Brain microvascular endothelial cell (primary cell): Measurements from ENCODE around the gene PRDM16.

Source experiments
- DNase-seq: peaks from one replicate; pipeline ENCODE4 v3.0.0-alpha.2; 2020
- H3K27ac ChIP-seq: fragments of 250-450 bp; sonication (Bioruptor Pico); 2 replicates; pipeline ENCODE4 v1.5.1; 2020; ENCODE audit warnings: mild to moderate bottlenecking, moderate library complexity
- H3K27me3 ChIP-seq: fragments of 250-450 bp; sonication (Bioruptor Pico); replicated peaks from 2 replicates; pipeline ENCODE4 v1.5.1; 2020; ENCODE audit warnings: mild to moderate bottlenecking
- H3K36me3 ChIP-seq: fragments of 250-450 bp; sonication (Bioruptor Pico); replicated peaks from 2 replicates; pipeline ENCODE4 v1.5.1; 2020; ENCODE audit warnings: mild to moderate bottlenecking
- H3K4me3 ChIP-seq: 2 replicates; pipeline ENCODE4 v1.5.1; 2011; ENCODE audit warnings: low read depth, mild to moderate bottlenecking, control low read depth, low read length, moderate library complexity
- CTCF ChIP-seq: IDR thresholded peaks from 2 replicates; pipeline ENCODE4 v1.5.1; 2011; ENCODE audit warnings: low read depth, mild to moderate bottlenecking, moderate library complexity, low read length, control low read depth, inconsistent platforms; ENCODE audit errors: missing control alignments
- in situ Hi-C: cut with HindIII; loops from 2 replicates; pipeline ENCODE4 v1.10.0; 2017; ENCODE audit warnings: low sequenced_read_pairs, low pct_ligation_motif_present

The PRDM16 gene

GRCh38 chr1:3357526-3358297 is 288.7 kb downstream of the PRDM16 start:
- no peak for TF ChIP-seq CTCF
- peaks cover 12% of the 10 kb centered on the region for H3K27me3 ChIP-seq
- H3K4me3 ChIP-seq = no peak overlapping the region
- in situ Hi-C loops = no loop called here
- H3K27ac ChIP-seq = no peak overlapping the region
- DNase-seq = no peak
- no peaks in the 10 kb centered on the region for H3K36me3 ChIP-seq

GRCh38 chr1:3359351-3359750 is 290.3 kb downstream of the PRDM16 start:
- TF ChIP-seq CTCF = no peak
- Histone ChIP-seq H3K4me3 (no peak overlapping the region), H3K27me3 (peaks cover 20% of the 10 kb centered on the region), H3K27ac (no peak overlapping the region), H3K36me3 (no peaks in the 10 kb centered on the region)
- in situ Hi-C loops = no loop called here
- no peak for DNase-seq

GRCh38 chr1:3359756-3360440 is 290.9 kb downstream of the PRDM16 start:
- Histone ChIP-seq H3K27me3 (peaks cover 20% of the 10 kb centered on the region), H3K36me3 (no peaks in the 10 kb centered on the region), H3K4me3 (no peak overlapping the region), H3K27ac (no peak overlapping the region)
- in situ Hi-C loops = no loop called here
- TF ChIP-seq CTCF = no peak
- DNase-seq = no peak

- Histone ChIP-seq H3K27ac (no peak overlapping the region), H3K4me3 (no peak overlapping the region), H3K27me3 (peaks cover 22% of the 10 kb centered on the region), H3K36me3 (no peaks in the 10 kb centered on the region)
- no peak for DNase-seq
- in situ Hi-C loops = no loop called here
- no peak for TF ChIP-seq CTCF
Measured at GRCh38 chr1:3360646-3361257, 291.7 kb downstream of the PRDM16 start.

GRCh38 chr1:3363023-3363422 is 294.0 kb downstream of the PRDM16 start:
- no peak for TF ChIP-seq CTCF
- in situ Hi-C loops = no loop called here
- H3K4me3 ChIP-seq = no peak overlapping the region
- DNase-seq = no peak
- H3K27me3 ChIP-seq = peaks cover 19% of the 10 kb centered on the region
- no peaks in the 10 kb centered on the region for H3K36me3 ChIP-seq
- H3K27ac ChIP-seq = no peak overlapping the region
